T-helper 9 cell (primary cell): ENCODE data around the gene BLCAP.
"Not testable (repeated sequence)": the region's sequence is repeated elsewhere in the genome, so short reads cannot be mapped to it uniquely, and the experiment has no call there.

Source experiments
- DNase-seq: peaks from one replicate; pipeline ENCODE4 v3.0.0-alpha.2; 2020

Gene BLCAP

GRCh38 chr20:37479925-37480691, 47.6 kb downstream of the BLCAP start:
- DNase-seq, result no peak

GRCh38 chr20:37479266-37479665, 48.4 kb downstream of the BLCAP start:
- DNase-seq, result no peak

- no peak for DNase-seq
Measured at GRCh38 chr20:37477041-37477440, 50.6 kb downstream of the BLCAP start.

GRCh38 chr20:37475252-37475651, 52.4 kb downstream of the BLCAP start:
- no peak for DNase-seq

DNA sequence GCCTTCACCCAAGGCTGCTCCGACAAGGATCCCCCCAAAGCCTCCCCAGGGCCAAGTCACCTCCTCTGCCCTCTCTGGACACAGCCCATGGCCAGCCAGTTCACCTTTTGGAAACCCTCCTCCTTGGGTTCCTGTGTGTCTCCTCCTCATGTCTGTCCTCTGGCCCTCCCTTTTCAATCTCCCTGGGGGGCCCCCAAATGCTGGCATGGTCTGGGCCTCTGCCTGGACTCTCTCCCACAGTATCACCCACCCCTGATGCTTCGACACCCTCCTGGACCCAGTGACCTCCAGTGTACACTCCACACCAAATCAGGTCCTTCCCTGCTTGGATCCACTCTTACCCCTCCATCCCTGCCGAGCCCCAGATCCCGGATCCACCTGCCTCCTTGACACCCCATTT, 53.3 kb downstream of the BLCAP start:
- no peak for DNase-seq

DNA sequence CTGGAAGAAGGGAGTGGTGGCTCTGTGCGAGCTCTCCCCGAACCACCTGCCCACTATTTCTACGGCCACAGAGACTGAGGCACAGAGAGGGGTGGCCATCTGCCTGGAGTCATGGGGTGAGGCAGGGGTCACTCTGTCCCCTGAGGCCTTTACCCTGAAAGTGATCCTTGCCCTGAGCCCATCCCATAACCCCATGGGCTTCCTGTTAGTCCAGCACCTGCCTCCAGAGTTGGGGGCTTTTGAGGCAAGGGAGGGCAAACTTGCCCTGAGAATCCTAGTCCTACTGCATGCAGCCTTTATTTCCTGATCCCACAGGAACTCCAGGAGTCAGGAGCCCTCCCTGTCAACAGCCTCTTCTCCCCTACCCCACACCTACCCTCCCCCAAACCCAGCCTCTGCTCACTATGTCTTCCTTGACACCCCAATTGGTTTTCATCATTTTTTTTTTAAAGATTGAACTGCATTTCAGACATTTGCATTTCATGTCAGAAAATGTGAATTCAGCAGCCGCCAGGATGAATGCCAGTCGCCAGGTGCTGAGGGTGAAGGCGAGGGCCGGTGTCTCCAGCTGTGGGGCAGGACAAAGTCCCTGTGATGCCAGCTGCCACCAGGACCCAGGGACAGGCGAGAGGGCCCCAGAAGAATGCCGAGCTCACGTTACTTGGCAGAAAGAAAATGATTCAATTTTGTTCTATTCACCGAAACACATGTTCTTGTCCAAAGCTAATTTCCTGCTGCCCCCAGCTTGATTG, 54.3 kb downstream of the BLCAP start:
- no peak for DNase-seq

- DNase-seq, result not testable (repeated sequence)
Measured at GRCh38 chr20:37472435-37472834, 55.2 kb downstream of the BLCAP start.

GRCh38 chr20:37471741-37472235, 55.9 kb downstream of the BLCAP start:
- no peak for DNase-seq

DNA sequence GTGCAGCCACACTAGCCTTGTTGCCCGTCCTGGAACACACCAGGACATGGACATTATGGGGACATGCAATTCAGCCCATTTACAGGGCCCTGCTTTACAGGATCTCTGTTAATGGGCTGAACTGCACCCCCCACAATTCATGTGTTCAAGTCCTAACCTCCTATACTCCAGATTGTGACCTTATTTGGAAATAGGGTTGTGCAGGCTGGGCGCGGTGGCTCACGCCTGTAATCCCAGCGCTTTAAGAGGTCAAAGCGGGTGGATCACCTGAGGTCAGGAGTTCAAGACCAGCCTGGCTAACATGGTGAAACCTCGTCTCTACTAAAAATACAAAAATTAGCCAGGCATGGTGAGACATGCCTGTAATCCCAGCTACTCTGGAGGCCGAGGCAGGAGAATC, 57.5 kb downstream of the BLCAP start:
- DNase-seq, result not testable (repeated sequence)

DNA sequence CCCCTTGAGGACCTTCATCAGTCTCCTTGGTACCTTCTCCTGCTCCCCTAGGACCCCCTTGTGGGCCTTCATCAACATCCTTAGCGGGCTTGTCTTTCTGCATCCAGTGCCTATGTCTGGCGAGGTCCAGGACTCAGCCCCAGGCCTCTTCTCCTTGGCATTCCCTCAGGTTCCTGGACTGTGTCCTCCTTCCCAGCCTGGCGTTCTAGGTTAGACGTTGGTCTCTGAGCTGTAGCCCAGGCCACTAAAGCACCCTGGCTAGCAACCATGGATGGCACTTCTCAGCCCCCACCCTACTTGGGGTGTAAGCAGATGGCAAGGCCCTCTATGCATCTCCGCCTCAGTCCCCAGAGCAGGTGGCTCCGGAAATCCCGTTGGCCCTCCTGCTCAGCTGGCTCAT, 58.1 kb downstream of the BLCAP start:
- DNase-seq, result no peak

DNA sequence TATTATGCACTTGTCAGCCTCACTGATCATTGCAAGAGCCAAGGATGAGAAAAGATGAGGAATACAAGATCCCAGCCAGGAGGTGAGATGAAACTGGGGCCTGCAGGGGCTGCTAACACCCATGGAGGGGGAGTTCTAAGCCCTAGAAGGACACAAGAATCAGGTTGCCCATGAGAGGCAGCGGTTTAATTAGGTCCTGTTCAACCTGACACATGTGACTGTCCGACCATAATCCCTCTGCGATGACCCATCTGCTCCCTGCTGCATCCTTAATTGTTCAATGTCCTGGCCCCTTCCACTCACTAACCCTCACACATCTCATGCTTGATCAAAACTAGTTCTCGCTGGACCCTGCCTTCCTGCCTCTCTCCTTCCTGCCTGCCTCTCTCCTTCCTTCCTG, 58.8 kb downstream of the BLCAP start:
- DNase-seq, result no peak
